Ascending aorta (tissue), 2 donors: Measurements from ENCODE around the gene NSL1. TPM values are rescaled to one million over a fixed set of nuclear protein-coding genes. Genes with fewer than 3 reads are reported as not detected.
A peak's percentile ranks its signal among the peaks of the same experiment; 100 is the strongest.
"Not testable (repeated sequence)": the region's sequence is repeated elsewhere in the genome, so short reads cannot be mapped to it uniquely, and the experiment has no call there.

Experiments used
- DNase-seq, 2 donors: peaks; one replicate each; pipeline ENCODE4 v3.0.0-alpha.2; 2019; ENCODE audit warnings: low spot score in 2 of 2
- H3K27ac ChIP-seq, 2 donors: fragments of 200-600 bp; sonication (generic); one replicate each; pipeline ENCODE4 v1.5.1; 2016 to 2017; ENCODE audit warnings: mild to moderate bottlenecking in 1 of 2
- H3K27me3 ChIP-seq: fragments of 200-600 bp; sonication (generic); one replicate; pipeline ENCODE4 v1.5.1; 2017
- H3K36me3 ChIP-seq, 2 donors: fragments of 200-600 bp; sonication (generic); one replicate each; pipeline ENCODE4 v1.5.1; 2016
- H3K4me1 ChIP-seq, 2 donors: fragments of 200-600 bp; sonication (generic); one replicate each; pipeline ENCODE4 v1.5.1; 2016 to 2017; ENCODE audit warnings: mild to moderate bottlenecking in 1 of 2
- H3K4me3 ChIP-seq, 2 donors: fragments of 200-600 bp; sonication (generic); one replicate each; pipeline ENCODE4 v1.5.1; 2016 to 2017; ENCODE audit warnings: mild to moderate bottlenecking in 1 of 2
- H3K9me3 ChIP-seq, 2 donors: fragments of 200-600 bp; sonication (generic); one replicate each; pipeline ENCODE4 v1.5.1; 2016
- CTCF ChIP-seq, 3 experiments: fragments of 200-600 bp in 2 of 3; fragments of 450-650 bp in 1 of 3; sonication (generic) in 2 of 3; IDR thresholded peaks; one replicate each; pipeline ENCODE4 v1.5.1; 2016 to 2019; ENCODE audit warnings: antibody characterized with exemption in 3 of 3, mild to moderate bottlenecking in 1 of 3, moderate library complexity in 1 of 3
- intact Hi-C: fragments of 100-400 bp; cut with DNase I; formaldehyde crosslinking; loops from one replicate; pipeline ENCODE4 v1.15.1; 2023
- total RNA-seq: library from RNA; depleted of rRNA; stranded (reverse); fragments of >200 nt; gene quantifications from one replicate; pipeline ENCODE4 v1.1.0, GENCODE V29; 2016

Gene NSL1
- total RNA-seq = 69.1 TPM

GRCh38 chr1:212791676-212792395 is at the start of gene NSL1, which contains the start of gene TATDN3:
TSS of gene NSL1 (minus strand) at chr1:212791777. CDS start at chr1:212791763, 14 bp downstream.
TSS of gene TATDN3 (plus strand) at chr1:212791894. CDS start at chr1:212791922, 28 bp downstream.
- Histone ChIP-seq H3K36me3 (peaks cover 4% of the 10 kb centered on the region in 2 donors), H3K9me3 (no peaks in the 10 kb centered on the region), H3K27ac (peak within 1 kb of the TSS; percentile 89 to 93), H3K27me3 (no peaks in the 10 kb centered on the region), H3K4me3 (peak within 1 kb of the TSS; percentile 71 to 94), H3K4me1 (peaks cover 0 to 17% of the 10 kb centered on the region in 2 donors)
- intact Hi-C loops = loop anchor here (1.0 to 5.0 kb wide), 5 partner anchors 66 to 720 kb away; partner anchors contain the start of genes ANGEL2, FLVCR1 and RPS6KC1
- no peak for TF ChIP-seq CTCF (IDR thresholded peaks at IDR 0.05)
- DNase-seq = peak; percentile 45 to 92

GRCh38 chr1:212838145-212838544 is 46.6 kb upstream of the NSL1 start:
- intact Hi-C loops = no loop called here
- no peak overlapping the region for H3K27ac ChIP-seq
- no peak for DNase-seq
- H3K27me3 ChIP-seq = no peaks in the 10 kb centered on the region
- TF ChIP-seq CTCF (IDR thresholded peaks at IDR 0.05) = no peak
- H3K36me3 ChIP-seq = no peaks in the 10 kb centered on the region
- H3K4me1 ChIP-seq = no peaks in the 10 kb centered on the region
- H3K9me3 ChIP-seq = no peaks in the 10 kb centered on the region
- H3K4me3 ChIP-seq = no peak overlapping the region

- H3K36me3 ChIP-seq, H3K27ac ChIP-seq, H3K4me3 ChIP-seq, H3K27me3 ChIP-seq, H3K9me3 ChIP-seq, H3K4me1 ChIP-seq, DNase-seq, intact Hi-C loops: not testable (repeated sequence)
Measured at GRCh38 chr1:212833211-212834207, 41.9 kb upstream of the NSL1 start.

GRCh38 chr1:212828395-212828794 is 36.8 kb upstream of the NSL1 start:
- DNase-seq = no peak
- H3K27ac ChIP-seq = no peak overlapping the region
- H3K4me3 ChIP-seq = no peak overlapping the region
- TF ChIP-seq CTCF (IDR thresholded peaks at IDR 0.05) = no peak
- no peaks in the 10 kb centered on the region for H3K36me3 ChIP-seq
- H3K4me1 ChIP-seq = no peaks in the 10 kb centered on the region
- intact Hi-C loops = no loop called here
- H3K9me3 ChIP-seq = peaks cover 7 to 9% of the 10 kb centered on the region in 2 donors
- no peaks in the 10 kb centered on the region for H3K27me3 ChIP-seq

- Histone ChIP-seq H3K27me3 (no peaks in the 10 kb centered on the region), H3K9me3 (peaks cover 7 to 9% of the 10 kb centered on the region in 2 donors), H3K4me3 (no peak overlapping the region), H3K27ac (no peak overlapping the region), H3K36me3 (no peaks in the 10 kb centered on the region), H3K4me1 (no peaks in the 10 kb centered on the region)
- TF ChIP-seq CTCF (IDR thresholded peaks at IDR 0.05) = no peak
- intact Hi-C loops = no loop called here
- DNase-seq = no peak
Measured at GRCh38 chr1:212827831-212828278, 36.3 kb upstream of the NSL1 start.
